GM10266 (cell line): Measurements from ENCODE around the gene RANBP1.
A peak's percentile ranks its signal among the peaks of the same experiment; 100 is the strongest.

ENCODE experiments used
- DNase-seq: peaks from one replicate; pipeline ENCODE4 v3.0.0; 2012; ENCODE audit errors: extremely low spot score
- TF ChIP-seq, protein P1 (sequence below): IDR thresholded peaks from 2 replicates; pipeline ENCODE4 v1.5.1; 2012; ENCODE audit warnings: mild to moderate bottlenecking, low read depth; ENCODE audit not compliant: control insufficient read depth, insufficient read depth; ENCODE audit errors: missing control alignments

The RANBP1 gene

DNA sequence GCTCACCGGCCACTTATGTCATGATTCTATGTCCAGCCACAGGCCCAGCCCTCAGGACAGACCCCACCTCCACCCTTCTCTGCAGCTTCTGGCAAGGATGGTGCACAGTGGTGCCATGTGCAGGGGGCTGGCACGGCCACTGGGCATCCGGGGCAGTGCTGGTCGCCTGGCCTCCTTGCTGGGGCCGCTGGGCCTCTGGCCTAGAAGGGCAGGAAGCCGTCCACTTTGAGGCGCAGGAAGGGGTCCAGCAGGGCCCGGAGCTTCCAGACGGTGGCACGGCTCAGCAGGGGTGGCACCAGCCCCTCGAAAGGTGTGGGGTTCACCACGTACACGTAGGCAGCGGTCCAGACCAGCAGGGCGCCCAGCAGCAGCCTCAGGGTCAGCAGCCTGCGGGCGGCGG lies 32.5 kb downstream of the RANBP1 start:
- TF ChIP-seq, protein P1, sequence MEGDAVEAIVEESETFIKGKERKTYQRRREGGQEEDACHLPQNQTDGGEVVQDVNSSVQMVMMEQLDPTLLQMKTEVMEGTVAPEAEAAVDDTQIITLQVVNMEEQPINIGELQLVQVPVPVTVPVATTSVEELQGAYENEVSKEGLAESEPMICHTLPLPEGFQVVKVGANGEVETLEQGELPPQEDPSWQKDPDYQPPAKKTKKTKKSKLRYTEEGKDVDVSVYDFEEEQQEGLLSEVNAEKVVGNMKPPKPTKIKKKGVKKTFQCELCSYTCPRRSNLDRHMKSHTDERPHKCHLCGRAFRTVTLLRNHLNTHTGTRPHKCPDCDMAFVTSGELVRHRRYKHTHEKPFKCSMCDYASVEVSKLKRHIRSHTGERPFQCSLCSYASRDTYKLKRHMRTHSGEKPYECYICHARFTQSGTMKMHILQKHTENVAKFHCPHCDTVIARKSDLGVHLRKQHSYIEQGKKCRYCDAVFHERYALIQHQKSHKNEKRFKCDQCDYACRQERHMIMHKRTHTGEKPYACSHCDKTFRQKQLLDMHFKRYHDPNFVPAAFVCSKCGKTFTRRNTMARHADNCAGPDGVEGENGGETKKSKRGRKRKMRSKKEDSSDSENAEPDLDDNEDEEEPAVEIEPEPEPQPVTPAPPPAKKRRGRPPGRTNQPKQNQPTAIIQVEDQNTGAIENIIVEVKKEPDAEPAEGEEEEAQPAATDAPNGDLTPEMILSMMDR, result no peak
- no peak for DNase-seq

DNA sequence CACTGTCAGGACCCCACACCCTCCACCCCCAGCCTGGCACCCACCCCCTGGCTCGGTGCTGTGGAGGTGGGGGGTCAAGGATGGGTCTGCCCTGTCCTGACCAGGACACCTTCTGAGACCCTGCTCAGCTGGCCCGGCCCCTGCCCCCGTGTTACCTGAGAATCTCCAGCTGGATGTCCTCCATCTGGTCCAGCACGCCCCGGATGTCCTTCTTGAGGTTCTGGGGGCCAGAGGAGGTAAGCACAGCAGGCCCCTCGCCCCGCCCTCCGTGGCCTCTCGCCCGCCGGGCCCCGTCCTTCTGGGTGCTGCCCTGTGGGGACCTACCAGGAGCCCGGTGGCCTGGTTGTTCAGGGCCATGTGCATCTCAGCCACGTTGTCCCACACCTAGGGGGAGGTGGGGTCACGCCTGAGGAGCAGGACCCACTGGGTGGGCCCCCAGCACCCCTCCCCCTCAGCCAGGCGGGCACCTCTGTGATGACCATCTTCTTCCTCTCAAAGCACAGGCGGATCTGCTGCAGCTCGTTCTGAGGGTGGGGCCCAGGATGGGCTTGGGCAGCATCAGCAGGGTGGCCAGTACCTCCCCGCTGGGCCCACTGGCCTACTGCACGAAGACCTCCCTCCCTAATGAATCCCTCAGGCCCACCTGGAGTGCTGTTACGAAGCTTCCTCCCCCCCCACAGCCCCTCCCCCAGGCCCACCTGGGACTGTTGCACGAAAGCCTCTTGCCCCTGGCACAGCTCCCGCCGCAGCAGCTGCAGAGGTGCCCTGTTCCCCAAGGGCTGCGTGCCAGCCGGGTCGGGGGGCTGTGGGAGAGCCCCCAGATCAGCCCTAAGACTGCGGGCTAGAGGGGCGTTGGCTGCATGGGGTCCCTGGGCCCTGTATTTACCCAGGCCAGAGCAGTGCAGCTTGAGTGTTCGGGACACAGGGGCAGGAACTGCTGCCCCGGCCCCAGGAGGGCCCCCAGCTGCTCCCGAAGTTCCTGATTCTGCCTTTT lies 33.6 kb downstream of the RANBP1 start:
- TF ChIP-seq, protein P1, result no peak
- no peak for DNase-seq

DNA sequence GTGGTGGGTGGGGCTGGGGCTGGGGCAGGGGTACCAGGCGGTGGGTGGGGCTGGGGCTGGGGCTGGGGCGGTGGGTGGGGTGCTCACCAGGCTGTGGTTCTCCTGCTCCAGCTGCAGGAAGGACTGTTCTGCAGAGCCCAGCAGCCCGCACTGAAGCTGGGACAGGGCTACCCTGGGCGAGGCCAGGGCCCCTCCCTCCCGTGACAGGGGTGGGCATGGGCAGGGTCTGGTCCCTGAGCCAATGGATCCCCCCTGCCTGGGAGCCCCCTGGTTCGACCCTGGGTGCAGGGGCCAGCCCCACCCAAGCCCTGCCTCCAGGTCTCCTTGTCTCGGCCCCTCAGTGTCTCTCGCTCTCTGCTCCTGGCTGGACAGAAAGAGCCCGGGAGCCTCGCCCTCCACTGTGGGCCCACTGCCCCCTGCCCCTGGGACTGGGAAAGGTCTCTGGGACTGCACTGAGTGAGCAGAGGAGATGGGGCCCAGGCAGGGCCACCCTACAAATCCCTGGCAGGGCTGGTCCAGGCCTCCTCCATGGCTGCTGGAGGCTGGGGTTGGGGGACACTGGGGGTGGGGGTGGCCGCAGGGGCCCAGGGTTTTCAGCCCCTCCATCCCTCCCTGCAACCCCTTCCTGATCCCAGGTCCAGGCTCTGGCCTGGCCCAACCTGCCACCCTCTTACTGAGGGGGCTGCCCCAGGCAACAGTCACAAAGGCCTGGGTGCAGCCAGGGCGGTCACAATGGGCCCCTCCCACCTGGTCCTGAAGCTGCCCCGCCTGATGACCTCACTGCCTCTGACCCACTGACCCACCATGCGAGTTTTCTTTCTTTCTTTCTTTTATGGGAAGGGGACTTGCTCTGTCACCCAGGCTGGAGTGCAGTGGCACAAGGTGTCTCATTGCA lies 34.7 kb downstream of the RANBP1 start, which contains the start of gene CCDC188:
Gene CCDC188, minus strand, starts transcription at position 675 of the 895 bp plus-strand sequence. Its CDS starts 69 bp downstream, at position 606.
- no peak for DNase-seq
- TF ChIP-seq, protein P1, result no peak

GRCh38 chr22:20151276-20151588 lies 35.3 kb downstream of the RANBP1 start:
- DNase-seq, result no peak
- TF ChIP-seq, protein P1, result no peak

DNA sequence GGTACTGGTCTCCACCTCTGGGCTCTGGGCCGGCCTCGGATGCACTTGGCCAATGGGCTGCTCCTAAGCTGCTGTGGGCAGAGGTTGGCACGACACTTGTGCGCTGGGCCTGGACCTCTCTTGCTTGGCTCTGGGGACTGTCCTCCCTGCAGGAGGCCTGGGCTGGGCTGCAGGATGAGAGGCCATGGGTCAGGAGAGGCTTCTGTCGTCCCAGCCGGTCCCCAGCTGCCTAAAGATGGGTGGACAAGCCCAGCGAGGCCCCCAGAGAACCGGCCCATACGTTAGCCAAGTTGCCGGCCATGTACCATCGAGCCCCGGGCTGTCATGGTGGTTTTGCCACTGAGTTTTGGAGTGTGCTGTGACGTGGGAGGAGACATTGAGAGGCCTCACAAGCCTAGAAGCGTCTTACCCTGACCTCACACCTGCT lies 36.6 kb downstream of the RANBP1 start:
- TF ChIP-seq, protein P1, result no peak
- DNase-seq, result no peak

DNA sequence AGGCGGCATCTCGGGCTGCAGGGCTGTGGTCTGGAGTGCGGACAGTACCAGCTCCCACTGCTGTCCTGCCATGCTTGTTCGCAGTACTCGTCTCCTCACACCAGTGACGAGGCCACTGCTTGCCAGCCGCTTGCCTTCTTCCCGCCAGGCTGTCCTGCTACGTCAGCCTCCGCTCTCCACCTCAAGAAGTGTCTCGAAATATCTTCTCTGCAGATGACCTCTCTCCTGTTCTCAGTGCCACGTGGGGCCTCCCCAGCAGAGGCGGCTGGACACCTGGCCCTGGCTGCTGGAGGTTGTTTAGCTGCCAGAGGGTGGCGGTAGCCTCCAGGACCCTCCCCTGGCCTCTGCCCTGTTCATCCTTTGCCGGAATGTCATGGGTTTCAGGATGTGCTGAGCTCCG lies 38.0 kb downstream of the RANBP1 start:
- TF ChIP-seq, protein P1, result peak; percentile 6
- DNase-seq, result no peak
